ENCODE measurements around the gene CFAP92. TPM values are rescaled to one million over a fixed set of nuclear protein-coding genes. Genes with fewer than 3 reads are reported as not detected.

The CFAP92 gene
- total RNA-seq, 1 donor from 2014 or later = 0.52 TPM

DNA sequence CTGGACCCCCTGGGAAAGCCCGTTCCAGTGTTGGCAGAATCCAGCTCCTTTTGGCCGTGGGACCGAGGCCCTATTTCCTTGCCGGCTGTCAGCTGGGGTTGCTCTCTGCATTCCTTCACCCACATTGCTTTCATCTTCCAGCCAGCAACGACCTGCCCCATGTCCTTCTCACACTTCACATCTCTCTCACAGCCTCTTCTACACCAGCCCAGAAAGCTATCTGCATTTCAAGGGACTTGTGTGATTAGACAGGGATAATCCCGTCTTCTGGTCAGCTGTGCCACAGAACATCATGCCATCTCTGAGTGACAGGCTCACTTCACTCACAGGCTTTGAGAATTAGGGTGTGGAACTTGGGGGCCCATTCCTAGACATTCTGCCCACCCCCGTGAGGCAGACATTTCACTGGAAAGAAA lies 23.6 kb upstream of the CFAP92 start:
- FAIRE-seq (no peak), DNase-seq (ENCODE audit: low read depth) (no peak)
- Histone ChIP-seq H3K4me1 (ENCODE audit: insufficient read depth, low read length) (peaks cover 5% of the 10 kb centered on the region), H3K27ac (ENCODE audit: low read depth, low read length) (no peak overlapping the region), H3K36me3 (ENCODE audit: insufficient read depth, low read length) (no peaks in the 10 kb centered on the region), H3K79me2 (ENCODE audit: insufficient read depth, low read length) (no peaks in the 10 kb centered on the region), H3K4me2 (ENCODE audit: low read length) (no peak overlapping the region), H3K9ac (ENCODE audit: low read length) (no peak overlapping the region), H3K4me3 (ENCODE audit: insufficient read depth, low read depth, low read length) (no peak overlapping the region), H3K27me3 (ENCODE audit: insufficient read depth, low read length) (peaks cover 5% of the 10 kb centered on the region), H2AFZ (ENCODE audit: low read depth, low read length) (no peak overlapping the region), H4K20me1 (ENCODE audit: insufficient read depth, low read length) (no peaks in the 10 kb centered on the region), H3K9me3 (ENCODE audit: insufficient read depth, low read depth, low read length) (peaks cover 2% of the 10 kb centered on the region)
- peaks cover 2% of the 10 kb centered on the region for H3K27me3 Mint-ChIP-seq (ENCODE audit: low read depth, unreplicated experiment)
- H3K4me1 Mint-ChIP-seq (ENCODE audit: low read depth, unreplicated experiment) = peaks cover 14% of the 10 kb centered on the region
- no peak for TF ChIP-seq EZH2 (IDR thresholded peaks at IDR 0.05; ENCODE audit: insufficient read depth, low read length)
- TF ChIP-seq, protein P1, sequence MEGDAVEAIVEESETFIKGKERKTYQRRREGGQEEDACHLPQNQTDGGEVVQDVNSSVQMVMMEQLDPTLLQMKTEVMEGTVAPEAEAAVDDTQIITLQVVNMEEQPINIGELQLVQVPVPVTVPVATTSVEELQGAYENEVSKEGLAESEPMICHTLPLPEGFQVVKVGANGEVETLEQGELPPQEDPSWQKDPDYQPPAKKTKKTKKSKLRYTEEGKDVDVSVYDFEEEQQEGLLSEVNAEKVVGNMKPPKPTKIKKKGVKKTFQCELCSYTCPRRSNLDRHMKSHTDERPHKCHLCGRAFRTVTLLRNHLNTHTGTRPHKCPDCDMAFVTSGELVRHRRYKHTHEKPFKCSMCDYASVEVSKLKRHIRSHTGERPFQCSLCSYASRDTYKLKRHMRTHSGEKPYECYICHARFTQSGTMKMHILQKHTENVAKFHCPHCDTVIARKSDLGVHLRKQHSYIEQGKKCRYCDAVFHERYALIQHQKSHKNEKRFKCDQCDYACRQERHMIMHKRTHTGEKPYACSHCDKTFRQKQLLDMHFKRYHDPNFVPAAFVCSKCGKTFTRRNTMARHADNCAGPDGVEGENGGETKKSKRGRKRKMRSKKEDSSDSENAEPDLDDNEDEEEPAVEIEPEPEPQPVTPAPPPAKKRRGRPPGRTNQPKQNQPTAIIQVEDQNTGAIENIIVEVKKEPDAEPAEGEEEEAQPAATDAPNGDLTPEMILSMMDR (IDR thresholded peaks at IDR 0.05; ENCODE audit: insufficient read depth, low read depth, low read length) = no peak
- no peak overlapping the region for H3K4me3 Mint-ChIP-seq (ENCODE audit: unreplicated experiment)
- peaks cover 1% of the 10 kb centered on the region for H3K9me3 Mint-ChIP-seq (ENCODE audit: unreplicated experiment)
- peaks cover 3% of the 10 kb centered on the region for H3K36me3 Mint-ChIP-seq (ENCODE audit: low read depth, unreplicated experiment)
- no peak overlapping the region for H3K27ac Mint-ChIP-seq (ENCODE audit: unreplicated experiment)

DNA sequence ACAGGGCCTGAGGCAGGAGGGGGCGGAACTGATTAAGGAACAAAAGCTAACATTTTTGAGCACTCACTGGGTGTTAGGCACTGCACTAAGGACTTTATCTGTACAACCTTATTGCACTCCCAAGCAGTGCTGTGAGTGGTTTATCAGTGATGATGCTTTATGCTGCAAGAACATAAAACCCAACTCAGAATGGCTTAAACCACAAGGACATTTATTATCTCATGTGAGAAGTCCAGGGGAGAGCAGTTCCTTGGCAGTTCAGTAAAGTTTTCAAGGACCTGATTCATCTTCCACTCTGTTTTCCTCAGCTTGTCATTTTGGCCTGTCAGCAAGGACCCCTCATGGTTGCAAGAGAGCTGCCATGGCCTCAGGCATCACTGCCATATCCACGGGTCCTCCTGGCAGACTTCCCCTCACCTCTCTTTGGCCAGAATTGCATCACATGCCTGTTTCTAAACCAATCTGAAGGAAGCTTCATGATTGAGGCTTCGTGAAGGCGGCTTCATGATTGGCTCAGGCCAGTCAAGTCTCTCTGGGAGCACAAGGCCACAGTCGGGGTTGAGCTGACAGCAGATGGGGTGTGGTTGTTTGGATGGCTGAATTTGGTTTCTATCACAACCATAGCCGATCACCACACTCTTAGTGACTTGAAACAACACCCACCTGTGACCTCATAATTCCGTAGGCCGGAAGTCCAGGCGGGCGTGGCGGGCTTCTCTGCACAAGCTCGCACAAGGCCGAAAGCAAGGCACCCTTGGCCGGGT lies 23.0 kb upstream of the CFAP92 start:
- Histone ChIP-seq H3K9me3 (ENCODE audit: insufficient read depth, low read depth, low read length) (peaks cover 2% of the 10 kb centered on the region), H2AFZ (ENCODE audit: low read depth, low read length) (no peak overlapping the region), H3K4me1 (ENCODE audit: insufficient read depth, low read length) (peaks cover 5% of the 10 kb centered on the region), H4K20me1 (ENCODE audit: insufficient read depth, low read length) (no peaks in the 10 kb centered on the region), H3K36me3 (ENCODE audit: insufficient read depth, low read length) (no peaks in the 10 kb centered on the region), H3K79me2 (ENCODE audit: insufficient read depth, low read length) (no peaks in the 10 kb centered on the region), H3K27ac (ENCODE audit: low read depth, low read length) (no peak overlapping the region), H3K4me3 (ENCODE audit: insufficient read depth, low read depth, low read length) (no peak overlapping the region), H3K9ac (ENCODE audit: low read length) (no peak overlapping the region), H3K4me2 (ENCODE audit: low read length) (no peak overlapping the region), H3K27me3 (ENCODE audit: insufficient read depth, low read length) (peaks cover 5% of the 10 kb centered on the region)
- Mint-ChIP-seq H3K27ac (ENCODE audit: unreplicated experiment) (no peak overlapping the region), H3K27me3 (ENCODE audit: low read depth, unreplicated experiment) (peaks cover 2% of the 10 kb centered on the region), H3K4me3 (ENCODE audit: unreplicated experiment) (no peak overlapping the region), H3K4me1 (ENCODE audit: low read depth, unreplicated experiment) (peaks cover 14% of the 10 kb centered on the region), H3K36me3 (ENCODE audit: low read depth, unreplicated experiment) (no peaks in the 10 kb centered on the region), H3K9me3 (ENCODE audit: unreplicated experiment) (peaks cover 1% of the 10 kb centered on the region)
- DNase-seq (ENCODE audit: low read depth) = peak; percentile 18
- no peak for TF ChIP-seq EZH2 (IDR thresholded peaks at IDR 0.05; ENCODE audit: insufficient read depth, low read length)
- TF ChIP-seq, protein P1 (IDR thresholded peaks at IDR 0.05; ENCODE audit: insufficient read depth, low read depth, low read length) = no peak
- no peak for FAIRE-seq

GRCh38 chr3:129016356-129016719 lies 22.5 kb upstream of the CFAP92 start:
- H3K4me1 ChIP-seq (ENCODE audit: insufficient read depth, low read length) = peaks cover 5% of the 10 kb centered on the region
- no peak overlapping the region for H3K9ac ChIP-seq (ENCODE audit: low read length)
- Mint-ChIP-seq H3K27ac (ENCODE audit: unreplicated experiment) (peak overlapping the region; percentile 88), H3K4me1 (ENCODE audit: low read depth, unreplicated experiment) (peaks cover 14% of the 10 kb centered on the region), H3K36me3 (ENCODE audit: low read depth, unreplicated experiment) (no peaks in the 10 kb centered on the region), H3K27me3 (ENCODE audit: low read depth, unreplicated experiment) (peaks cover 2% of the 10 kb centered on the region), H3K9me3 (ENCODE audit: unreplicated experiment) (peaks cover 1% of the 10 kb centered on the region), H3K4me3 (ENCODE audit: unreplicated experiment) (no peak overlapping the region)
- no peak overlapping the region for H3K4me2 ChIP-seq (ENCODE audit: low read length)
- H2AFZ ChIP-seq (ENCODE audit: low read depth, low read length) = no peak overlapping the region
- peaks cover 5% of the 10 kb centered on the region for H3K27me3 ChIP-seq (ENCODE audit: insufficient read depth, low read length)
- H3K36me3 ChIP-seq (ENCODE audit: insufficient read depth, low read length) = no peaks in the 10 kb centered on the region
- no peak overlapping the region for H3K27ac ChIP-seq (ENCODE audit: low read depth, low read length)
- H3K9me3 ChIP-seq (ENCODE audit: insufficient read depth, low read depth, low read length) = peaks cover 2% of the 10 kb centered on the region
- FAIRE-seq = no peak
- H3K79me2 ChIP-seq (ENCODE audit: insufficient read depth, low read length) = no peaks in the 10 kb centered on the region
- DNase-seq (ENCODE audit: low read depth) = no peak
- no peak overlapping the region for H3K4me3 ChIP-seq (ENCODE audit: insufficient read depth, low read depth, low read length)
- H4K20me1 ChIP-seq (ENCODE audit: insufficient read depth, low read length) = no peaks in the 10 kb centered on the region
- TF ChIP-seq, protein P1 (IDR thresholded peaks at IDR 0.05; ENCODE audit: insufficient read depth, low read depth, low read length) = no peak
- no peak for TF ChIP-seq EZH2 (IDR thresholded peaks at IDR 0.05; ENCODE audit: insufficient read depth, low read length)
